CD4-positive, alpha-beta T cell treated with Interleukin-2 at 100 ng/mL for 4 hours (primary cell): ENCODE results near the gene STIM2.

ENCODE experiments used
- DNase-seq: peaks from one replicate; pipeline ENCODE4 v3.0.0-alpha.2; 2020; ENCODE audit warnings: low spot score

Gene STIM2

DNA sequence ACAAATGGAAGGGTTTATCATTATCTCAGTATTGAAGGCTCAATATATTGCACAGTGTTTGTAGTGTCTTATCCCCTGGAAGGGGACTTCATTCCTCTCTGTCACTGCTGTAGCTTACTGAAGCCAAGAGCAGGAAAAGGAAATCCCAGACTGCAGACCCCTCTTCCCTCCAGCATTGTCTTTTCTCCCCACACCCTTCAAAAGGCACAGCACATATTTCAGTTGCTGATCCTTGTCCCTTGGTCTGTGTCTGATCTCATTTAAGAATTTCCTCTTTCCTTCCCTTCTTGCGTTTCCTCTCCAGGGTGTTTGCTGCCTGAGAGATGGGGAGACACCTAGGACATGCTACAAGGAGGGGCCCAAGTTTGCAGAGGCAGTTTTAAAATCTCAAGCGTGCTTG is 40.1 kb downstream of the STIM2 start:
- no peak for DNase-seq

DNA sequence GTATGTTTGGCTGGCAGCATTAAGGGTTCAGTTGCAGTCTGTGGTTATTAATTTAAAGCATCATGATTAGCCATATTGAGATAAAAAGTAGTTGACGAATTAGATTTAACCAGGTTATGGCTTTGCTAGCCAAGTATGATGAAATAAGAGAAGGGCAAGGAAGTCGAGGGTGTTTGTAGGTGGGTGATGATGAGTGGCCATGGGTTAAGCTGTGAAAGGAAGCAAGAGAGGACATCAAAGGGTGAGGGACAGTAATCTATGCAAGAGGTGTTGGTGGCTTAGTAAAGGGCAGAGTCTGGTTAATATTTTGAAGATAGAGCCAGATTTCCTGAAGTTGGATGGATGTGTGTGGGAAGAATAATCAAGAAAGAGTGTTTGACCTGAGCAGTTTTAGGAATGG is 44.5 kb downstream of the STIM2 start:
- DNase-seq, result no peak

DNA sequence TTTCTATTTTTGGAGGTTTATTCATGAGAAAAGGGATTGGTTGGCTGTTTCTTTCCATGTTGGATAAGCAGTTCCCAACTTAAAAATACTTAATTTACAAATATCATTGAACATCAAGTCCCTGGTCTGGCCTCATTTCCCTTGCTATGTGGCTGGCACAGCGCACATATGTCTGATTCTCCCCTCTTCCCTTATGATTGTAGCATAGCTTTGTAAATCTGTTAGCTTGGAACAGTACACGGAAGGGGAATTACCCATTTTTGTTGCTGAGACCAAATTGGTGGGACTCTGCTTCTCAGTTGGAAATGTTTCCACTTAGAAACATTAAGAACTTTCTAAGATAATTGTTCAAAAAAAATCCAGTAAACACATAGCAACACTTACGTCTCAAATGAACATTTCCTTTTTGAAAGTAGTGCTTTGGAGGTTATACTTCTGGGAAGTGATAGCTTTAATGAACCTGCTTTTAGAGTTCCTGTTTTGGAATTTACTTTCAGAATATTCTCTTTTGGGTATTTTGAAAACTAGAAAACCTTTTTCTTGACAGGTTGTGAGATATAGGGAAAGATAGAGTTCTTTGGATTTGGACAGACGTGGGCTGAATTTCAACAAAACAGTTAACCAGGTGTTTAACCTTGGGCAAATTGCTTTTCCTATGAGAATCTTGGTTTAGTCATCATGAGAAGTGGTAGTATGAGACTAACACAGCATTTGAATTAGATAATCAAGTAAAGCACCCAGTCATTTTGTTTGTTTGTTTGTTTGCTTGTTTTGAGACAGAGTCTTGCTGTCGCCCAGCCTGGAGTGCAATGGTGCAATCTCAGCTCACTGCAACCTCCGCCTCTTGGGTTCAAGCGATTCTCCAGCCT is 47.3 kb downstream of the STIM2 start:
- DNase-seq, result no peak

DNA sequence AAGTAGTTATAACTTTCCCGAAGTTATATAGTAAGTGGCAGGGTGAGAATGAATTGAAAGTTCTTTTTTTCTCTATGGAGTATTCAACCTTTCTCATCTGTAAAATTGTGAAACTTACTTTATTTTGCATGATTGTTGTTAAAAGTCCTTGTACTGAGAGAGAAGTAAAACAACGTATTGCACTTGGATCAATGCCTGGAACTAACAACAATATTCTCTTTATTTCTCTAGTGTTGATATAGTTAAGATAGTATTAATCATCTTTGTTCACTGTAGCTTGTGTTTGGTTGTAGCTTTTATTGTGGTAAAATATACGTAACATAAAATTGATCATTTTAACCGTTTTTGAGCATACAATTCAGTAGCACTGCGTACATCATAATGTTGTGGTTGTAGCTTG is 48.7 kb downstream of the STIM2 start:
- DNase-seq, result no peak

DNA sequence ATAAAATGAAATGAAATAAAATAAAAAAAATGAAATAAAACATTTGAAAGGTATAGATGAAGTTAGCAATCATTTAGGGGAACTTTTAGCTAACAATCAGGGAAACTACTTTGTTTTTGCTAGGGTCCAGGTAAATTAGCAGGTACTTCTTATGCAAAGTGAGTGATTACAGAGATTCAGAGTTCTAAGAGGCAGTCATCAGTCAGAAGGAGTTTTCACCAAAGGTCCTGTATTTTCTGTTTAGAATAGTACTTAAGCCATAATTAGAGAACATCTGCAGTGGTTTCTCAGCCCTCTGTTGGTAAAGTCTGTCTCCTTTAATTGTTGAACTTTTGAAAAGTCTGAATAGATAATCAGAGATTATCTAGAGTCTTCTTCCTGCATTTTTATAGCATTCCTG is 50.6 kb downstream of the STIM2 start:
- DNase-seq, result no peak

DNA sequence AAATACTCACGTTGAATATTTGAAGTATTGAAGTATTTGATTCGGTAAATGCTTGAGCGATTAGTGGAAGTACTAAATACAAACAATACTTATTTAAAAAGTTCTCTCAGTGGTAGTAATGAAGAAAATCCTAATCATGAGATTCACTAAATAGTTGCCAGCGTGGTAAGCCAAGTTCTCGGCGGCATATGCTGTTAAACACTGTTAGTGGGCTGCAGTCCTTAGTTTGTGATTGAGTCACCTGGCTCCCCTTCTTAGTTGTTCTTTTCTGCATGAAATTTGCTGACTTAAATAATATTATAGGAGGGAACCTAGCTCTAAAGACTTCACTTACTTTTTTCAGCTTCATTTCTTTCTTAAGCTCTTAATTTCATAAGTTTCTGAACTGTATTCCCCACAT is 51.4 kb downstream of the STIM2 start:
- no peak for DNase-seq

DNA sequence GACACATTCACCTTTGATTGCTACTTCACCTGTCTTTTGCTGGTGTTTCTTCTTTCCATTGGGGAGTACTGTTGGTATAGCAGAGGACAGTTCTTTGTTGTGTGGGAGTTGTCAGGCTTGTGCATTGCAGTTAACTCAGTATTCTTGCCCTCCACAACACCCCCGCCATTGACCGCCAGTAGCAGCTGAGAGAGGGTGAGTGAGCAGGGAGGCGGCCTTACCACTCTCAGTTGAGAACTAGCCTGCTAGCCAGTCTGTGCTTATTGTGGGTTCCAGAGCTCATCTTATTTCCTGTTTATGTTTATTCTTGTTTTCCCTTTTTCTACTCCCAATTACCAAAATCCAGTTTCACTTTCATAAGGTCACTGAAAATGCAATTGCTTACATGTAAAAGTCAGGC is 52.2 kb downstream of the STIM2 start:
- peak; percentile 18 for DNase-seq

DNA sequence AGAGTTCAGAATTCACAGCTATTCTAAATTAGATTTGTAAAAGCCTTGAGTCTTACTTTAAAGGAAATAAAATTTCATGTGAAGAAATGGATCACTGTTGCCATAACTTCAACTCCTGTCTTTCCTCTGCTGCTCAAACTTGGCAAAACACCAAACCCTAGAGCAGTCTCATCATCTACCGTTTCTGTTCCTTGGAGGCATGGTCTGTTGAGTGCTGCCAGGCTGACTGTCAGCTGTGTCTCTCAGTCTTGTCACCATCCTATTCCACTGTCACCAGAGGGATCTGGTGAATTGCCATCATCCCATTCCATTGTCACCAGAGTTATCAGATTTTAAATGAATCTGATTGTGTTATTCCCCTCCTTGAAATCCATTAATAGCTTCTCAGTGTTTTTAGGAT is 55.6 kb downstream of the STIM2 start:
- DNase-seq, result no peak

DNA sequence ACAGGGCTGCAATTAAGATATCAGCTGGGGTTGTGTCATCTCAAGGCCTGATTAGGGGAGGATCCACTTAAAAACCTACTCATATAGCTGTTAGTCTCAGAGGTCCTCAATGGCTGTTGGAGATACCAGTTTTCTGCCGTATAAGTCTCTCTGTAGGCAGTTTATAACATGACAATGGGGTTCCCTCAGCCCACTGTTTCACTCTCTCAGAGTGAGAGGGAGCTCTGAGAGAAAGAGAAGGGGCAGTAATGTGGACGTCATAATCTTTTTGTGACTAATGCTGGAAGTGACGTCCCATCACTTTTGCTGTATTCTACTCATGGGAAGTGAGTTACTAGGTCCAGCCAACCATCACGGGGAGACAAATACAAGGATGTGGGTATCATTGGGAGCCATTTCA is 70.3 kb downstream of the STIM2 start:
- no peak for DNase-seq

DNA sequence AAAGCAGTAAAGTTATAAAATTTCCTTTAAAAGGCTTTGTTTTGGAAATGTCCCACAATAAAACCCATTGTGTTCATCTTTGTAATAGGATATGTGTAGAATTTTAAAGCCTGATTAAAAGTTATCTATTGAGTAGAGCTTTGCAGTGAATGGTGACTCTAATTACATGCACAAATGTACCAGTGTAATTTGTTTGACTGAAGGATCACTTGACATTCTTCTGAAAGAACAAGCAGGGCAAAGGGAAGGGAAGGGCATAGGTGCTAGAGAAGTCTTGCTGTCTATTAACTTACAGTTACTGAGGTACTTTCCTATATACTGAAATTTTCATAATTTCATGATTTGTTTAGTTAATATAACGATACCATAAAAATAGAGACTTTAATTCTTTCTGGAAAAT is 70.8 kb downstream of the STIM2 start:
- no peak for DNase-seq

DNA sequence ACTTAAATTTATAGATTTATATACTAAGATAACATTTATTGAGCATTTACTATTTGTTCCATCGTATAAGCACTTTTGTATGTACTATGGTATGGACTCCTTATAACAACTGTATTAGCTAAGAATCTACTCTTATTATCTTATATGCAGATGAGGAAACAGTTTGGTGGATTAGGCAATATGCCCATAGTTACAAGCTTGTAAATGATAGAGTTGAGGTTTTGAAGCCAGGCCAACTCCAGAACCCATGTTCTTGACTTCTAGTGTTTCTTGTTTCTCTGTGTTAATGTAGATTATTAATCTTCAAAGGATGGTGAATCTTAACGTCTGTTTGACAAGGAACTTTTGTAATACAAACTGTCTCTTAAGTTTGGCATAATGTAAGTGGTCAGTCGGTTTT is 71.3 kb downstream of the STIM2 start:
- DNase-seq, result no peak

DNA sequence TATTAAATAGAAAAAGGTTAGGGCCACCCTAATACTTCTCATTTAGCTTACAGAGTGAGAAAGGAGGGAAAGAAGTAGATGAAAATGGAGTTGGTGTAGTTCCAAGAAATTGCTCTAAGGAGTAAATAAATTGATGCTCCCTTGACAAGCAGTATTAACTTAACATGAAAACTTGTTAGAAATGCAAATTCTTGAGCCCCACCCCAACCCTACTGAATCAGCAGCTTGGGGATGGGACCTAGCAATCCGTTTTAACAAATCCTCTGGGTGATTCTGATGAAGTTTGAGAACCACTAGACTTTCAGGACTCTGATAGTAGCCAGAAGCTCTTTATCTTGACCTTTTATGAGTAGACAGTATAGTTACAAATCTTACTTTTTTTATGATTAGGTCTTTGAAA is 74.8 kb downstream of the STIM2 start:
- no peak for DNase-seq

DNA sequence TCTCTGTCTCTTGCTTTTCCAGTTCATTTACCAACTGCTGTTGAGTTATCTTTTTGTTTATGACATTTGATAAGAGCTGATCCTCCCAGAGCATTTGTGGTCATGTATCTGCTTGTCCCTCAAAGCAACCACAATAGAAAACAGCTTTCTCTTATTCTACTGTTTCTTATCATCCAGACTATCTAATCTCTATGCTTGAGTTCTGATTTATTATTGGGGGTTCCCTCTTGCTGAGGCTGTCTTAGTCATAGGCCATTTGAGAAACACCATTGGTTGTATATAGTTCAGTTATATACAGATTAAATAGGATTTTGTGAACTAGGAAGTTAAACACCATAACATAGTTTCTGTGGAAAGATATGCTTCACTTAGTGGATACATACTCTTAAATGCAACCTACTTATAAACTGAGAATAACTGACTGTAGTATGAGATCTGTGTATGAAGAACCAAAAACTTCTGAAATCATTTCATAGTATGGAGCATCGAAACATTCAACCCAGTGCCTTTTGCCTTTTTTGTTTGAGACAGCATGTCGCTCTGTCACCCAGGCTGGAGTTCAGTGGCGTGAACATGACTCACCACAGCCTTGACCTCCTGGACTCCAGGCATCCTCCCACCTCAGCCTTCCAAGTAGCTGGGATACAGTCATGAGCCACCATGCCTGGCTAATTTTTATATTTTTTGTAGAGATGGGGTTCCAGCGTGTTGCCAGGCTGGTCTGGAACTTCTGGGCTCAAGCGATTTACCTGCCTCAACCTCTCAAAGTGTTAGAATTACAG is 75.8 kb downstream of the STIM2 start:
- DNase-seq, result peak; percentile 51

DNA sequence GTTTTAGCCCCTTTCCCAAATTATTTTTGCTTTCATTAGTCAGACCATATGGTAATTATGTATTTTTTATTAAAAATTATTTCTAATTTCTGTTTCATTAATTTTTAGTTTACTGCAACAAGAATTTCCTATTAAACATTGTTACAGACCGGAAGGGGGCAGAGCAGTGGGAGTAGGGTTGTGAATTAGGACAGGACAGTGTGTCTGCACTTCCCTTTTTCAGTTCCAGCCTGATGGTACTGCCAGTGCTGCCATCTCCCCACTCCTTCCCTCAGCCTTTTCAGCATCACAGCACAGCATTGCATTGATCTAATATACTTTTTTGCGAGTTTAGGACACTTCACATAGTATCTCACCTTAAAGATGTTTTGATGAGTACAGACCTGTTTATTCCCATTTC is 76.5 kb downstream of the STIM2 start:
- no peak for DNase-seq

DNA sequence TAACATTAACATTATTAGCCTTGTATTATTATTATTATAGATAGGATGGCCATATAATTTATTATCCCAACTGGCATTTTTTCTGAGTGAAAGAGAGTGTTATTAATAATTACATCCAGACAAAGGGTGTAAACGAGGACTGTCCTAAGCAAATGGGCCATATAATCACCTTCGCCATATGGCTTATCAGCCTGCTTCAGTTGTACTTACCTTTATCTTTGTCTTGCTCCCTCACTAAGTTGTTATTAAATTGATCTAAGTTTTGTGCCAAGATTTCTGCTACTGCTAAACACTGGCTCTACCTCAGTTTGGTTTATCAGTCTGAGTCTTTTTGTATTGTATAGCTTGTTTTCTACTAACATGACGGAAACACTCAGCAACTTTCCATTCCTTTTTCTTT is 76.9 kb downstream of the STIM2 start:
- no peak for DNase-seq

DNA sequence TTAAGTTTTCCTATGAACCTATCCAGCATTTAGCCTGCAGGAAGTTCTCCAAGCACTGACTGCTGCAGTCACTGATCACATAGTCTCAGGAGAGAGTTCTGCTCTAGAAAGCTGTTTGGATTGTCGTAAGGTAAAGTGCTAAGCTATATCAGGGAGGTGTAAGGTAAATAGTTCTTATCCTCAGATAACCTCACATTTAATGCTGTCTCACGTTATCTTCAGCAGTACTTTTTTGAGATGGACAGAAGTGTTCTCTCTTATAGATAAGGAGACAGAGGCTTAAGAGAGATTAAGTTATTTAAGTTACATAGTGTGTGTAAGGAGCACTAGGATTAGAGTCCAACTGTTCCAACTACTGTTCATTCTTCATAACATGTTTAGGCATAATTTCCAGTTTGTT is 77.9 kb downstream of the STIM2 start:
- DNase-seq, result no peak

DNA sequence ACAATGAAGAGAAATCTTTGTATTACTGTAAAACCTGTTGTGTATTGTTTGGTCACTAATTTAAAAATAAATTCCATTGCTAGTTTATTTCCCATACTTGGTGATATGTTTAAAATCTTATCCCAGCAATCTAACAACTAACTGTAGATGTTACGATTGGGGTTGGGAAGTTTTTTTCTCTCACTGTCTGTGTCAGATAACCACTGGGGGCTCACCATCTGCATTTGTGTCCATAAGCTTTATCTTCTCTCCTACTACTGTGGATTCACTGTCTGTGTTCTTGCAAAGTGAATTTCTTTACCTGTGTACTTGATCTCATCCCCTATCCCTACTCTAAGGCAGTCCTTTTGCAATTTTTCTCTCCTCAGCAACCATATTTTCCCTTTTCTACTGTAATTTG is 81.3 kb downstream of the STIM2 start:
- DNase-seq, result no peak

DNA sequence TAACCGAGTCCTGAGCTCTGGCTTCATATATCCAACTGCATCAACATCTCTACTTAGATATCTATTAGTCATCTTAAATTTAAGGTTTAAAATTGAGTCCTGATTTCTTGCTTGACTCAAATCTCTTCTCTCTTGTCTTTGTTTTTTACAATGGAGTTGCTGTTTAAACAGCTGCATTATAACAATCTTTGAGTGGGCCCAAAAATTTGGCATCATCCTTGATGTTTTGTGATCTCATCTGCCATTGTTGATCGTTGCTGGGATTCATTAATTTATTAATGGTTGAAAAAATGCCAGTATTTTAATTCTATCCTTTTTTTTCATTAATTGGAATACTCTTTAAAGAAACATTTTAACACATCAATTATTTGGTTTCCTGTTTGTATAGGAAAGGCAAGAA is 82.2 kb downstream of the STIM2 start:
- DNase-seq, result no peak

DNA sequence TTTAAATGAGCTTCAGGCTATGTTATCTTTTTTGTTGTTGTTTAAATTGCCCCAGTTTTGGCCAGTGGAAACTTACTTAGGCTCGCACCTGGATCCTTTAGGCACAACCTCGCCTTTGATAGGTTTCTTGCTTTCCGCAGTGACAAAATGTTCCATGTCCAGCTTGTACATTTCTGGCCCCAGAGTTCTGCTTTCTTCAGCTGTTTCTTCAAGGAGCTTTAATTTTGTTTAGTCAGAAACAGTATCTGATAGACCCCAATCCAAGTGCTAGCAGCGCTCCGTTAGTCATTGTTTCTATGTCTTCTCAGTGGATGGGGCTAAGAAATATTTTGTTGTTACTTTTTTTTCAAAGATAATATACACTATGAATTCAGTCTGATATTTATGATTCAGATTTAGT is 82.8 kb downstream of the STIM2 start:
- DNase-seq, result no peak

DNA sequence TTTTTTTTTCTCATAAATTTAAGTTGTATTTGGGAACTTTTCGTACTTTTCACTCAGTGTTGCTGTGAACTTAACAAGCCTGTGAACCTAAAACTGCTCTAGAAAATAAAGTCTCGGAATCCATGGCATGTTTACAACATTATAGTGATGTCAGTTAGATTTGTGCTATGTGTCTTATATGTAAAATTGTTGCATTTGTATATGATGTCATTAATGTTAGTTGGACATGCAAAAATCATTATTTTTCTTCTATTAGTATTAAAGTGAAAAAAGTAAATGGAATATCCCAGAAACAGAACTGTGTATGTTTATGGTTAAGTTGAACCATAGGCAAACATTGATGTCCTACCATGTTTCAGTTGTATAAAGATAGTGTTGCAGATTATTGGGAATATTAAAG is 85.2 kb downstream of the STIM2 start:
- DNase-seq, result no peak

DNA sequence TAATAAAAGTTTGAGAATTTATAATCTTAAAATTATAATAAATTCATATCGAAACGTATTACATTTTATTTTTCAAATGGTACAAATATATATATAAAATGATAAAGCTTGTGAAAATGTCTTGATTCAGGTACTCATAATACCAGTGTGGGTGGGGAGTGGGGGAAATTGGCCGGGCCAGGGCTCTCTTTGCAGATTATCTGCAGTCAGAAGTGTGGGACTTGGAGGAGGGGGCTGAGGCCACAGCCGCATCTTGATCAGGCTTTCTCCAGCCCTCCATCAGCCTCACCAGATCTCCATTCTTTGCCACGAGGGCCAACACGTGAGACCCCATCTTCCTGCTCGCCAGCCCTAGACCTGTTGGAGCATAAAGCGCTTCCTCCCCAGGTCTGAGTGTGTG is 86.7 kb downstream of the STIM2 start:
- no peak for DNase-seq

DNA sequence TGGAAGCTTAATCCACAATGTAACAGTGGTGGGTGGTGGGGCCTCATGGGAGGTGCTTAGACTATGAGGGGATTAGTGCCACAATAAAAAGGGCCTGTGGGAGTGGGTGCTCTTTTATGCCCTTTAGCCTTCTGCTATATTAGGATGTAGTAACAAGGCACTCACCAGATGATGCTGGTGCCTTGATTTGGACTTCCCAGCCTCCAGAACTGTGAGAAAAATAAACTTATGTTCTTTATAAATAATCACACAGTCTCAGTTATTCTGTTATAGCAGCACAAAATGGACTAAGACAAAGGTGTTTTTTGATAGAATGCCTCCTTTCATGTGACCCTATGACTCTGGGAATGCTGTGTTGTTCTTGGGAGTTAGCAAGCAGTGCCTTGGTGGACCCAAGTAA is 89.8 kb downstream of the STIM2 start:
- DNase-seq, result no peak

DNA sequence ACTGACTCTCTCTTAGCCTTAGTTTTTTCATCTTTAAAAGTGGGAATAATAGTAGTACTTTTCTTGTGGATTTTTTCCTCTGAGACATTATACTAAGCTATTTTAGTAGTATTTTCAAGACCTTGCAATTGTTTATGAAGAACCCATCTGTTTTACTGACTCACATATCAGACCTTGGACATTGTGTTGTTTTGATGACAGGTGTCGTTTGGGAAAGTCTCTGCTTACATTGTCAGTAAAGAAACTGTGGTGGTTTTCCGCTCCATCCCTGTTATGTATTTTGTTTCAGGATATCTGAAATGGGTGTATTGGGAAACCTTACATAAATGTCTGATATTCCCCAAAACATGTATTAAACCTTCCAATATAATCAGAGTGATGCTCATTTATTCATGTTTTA is 92.2 kb downstream of the STIM2 start:
- no peak for DNase-seq

DNA sequence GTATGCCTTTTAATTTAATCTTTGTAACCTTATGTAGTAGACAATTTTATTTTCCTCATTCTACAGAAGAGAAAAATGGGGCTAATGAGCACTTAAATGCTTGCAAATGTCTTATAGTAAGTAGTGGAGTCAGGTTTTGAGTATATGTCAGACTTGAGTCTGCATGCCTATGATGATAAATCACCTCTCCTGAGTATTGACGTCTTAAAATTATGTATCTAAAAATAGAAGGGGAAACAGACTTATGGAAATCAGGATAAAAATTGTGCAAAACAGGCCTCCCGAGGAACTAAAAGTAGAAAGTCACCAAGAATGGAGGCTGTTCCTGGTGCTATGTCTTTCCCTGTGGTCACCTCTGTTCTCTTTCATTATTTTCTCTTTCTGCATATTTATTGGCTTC is 92.7 kb downstream of the STIM2 start:
- no peak for DNase-seq
